Neutrophil (primary cell): Measurements from ENCODE around the gene FAT1.

Source experiments
- H3K27ac ChIP-seq: fragments of 200-600 bp; sonication (generic); 2 replicates; pipeline ENCODE4 v1.5.1; 2016; ENCODE audit warnings: mild to moderate bottlenecking, moderate library complexity
- H3K27me3 ChIP-seq: fragments of 200-600 bp; sonication (generic); 2 replicates; pipeline ENCODE4 v1.6.0; 2016; ENCODE audit warnings: mild to moderate bottlenecking
- H3K36me3 ChIP-seq: fragments of 200-600 bp; sonication (generic); 2 replicates; pipeline ENCODE4 v1.5.1; 2017
- H3K4me1 ChIP-seq, 2 experiments: fragments of 200-600 bp in 1 of 2; sonication (generic) in 1 of 2; 1 replicate in 1 of 2; 2 replicates in 1 of 2; pipeline versions ENCODE4 v1.5.1 to v1.6.1; 2013 to 2016; ENCODE audit warnings: low read depth in 1 of 2, low read length in 1 of 2, mild to moderate bottlenecking in 1 of 2, moderate library complexity in 1 of 2; ENCODE audit not compliant: control insufficient read depth in 1 of 2, insufficient read depth in 1 of 2
- H3K4me3 ChIP-seq, 2 experiments: fragments of 200-600 bp in 1 of 2; sonication (generic) in 1 of 2; 1 replicate in 1 of 2; 2 replicates in 1 of 2; pipeline ENCODE4 v1.5.1; 2013 to 2016; ENCODE audit warnings: low read depth in 1 of 2, low read length in 1 of 2, mild to moderate bottlenecking in 1 of 2, moderate library complexity in 1 of 2
- H3K9me3 ChIP-seq: fragments of 200-600 bp; sonication (generic); 2 replicates; pipeline ENCODE4 v1.5.1; 2016
- TF ChIP-seq, protein P1 (sequence below): fragments of 200-600 bp; sonication (generic); IDR thresholded peaks from 2 replicates; pipeline ENCODE4 v1.5.1; 2016; ENCODE audit warnings: antibody characterized with exemption

The FAT1 gene

DNA sequence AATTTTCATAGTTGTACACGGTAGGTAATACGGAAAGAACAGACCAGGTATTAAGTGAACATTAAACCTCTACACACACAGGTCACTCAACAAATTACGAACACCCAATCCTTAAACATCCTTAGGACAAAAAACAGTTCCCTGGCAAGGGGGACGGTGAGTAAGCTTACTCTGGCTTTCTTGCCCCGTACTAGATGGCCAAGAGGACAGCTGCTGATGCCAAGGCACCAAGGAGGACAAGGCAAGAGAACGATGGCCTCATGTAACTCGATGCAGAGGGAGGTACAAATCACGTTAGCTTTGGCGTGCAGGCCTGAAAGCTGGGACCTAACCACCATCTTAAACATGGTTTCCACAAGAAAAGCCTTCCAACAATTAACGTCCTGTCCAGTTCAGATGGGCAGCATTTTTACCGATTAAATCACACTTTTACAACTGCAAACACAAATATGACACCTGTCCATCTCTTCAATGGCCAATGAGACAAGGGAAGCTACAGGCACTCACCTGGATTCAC, 23.7 kb downstream of the FAT1 start:
- Histone ChIP-seq H3K4me3 (no peak overlapping the region), H3K4me1 (no peaks in the 10 kb centered on the region), H3K27me3 (no peaks in the 10 kb centered on the region), H3K9me3 (no peaks in the 10 kb centered on the region), H3K36me3 (no peaks in the 10 kb centered on the region), H3K27ac (no peak overlapping the region)
- TF ChIP-seq, protein P1, sequence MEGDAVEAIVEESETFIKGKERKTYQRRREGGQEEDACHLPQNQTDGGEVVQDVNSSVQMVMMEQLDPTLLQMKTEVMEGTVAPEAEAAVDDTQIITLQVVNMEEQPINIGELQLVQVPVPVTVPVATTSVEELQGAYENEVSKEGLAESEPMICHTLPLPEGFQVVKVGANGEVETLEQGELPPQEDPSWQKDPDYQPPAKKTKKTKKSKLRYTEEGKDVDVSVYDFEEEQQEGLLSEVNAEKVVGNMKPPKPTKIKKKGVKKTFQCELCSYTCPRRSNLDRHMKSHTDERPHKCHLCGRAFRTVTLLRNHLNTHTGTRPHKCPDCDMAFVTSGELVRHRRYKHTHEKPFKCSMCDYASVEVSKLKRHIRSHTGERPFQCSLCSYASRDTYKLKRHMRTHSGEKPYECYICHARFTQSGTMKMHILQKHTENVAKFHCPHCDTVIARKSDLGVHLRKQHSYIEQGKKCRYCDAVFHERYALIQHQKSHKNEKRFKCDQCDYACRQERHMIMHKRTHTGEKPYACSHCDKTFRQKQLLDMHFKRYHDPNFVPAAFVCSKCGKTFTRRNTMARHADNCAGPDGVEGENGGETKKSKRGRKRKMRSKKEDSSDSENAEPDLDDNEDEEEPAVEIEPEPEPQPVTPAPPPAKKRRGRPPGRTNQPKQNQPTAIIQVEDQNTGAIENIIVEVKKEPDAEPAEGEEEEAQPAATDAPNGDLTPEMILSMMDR = no peak

DNA sequence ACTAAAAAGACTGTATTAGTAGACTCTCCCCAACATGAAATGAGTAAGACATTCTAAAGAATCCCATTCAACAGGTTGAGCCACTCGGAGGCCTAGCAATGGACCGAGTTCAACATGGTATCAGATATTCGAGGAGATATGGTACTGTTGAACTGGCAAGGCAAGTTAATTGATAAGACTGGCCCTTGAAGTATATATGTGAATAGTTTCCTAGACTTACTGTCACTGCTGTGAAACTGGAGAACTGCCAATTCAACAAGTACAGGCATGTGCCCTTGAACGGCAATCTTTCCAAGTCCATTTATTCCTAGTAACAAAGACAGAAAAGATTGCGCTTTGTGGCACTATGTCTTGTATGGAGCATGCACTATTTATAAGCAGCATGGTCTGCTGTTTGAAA, 24.4 kb downstream of the FAT1 start:
- TF ChIP-seq, protein P1 = no peak
- Histone ChIP-seq H3K4me1 (no peaks in the 10 kb centered on the region), H3K4me3 (no peak overlapping the region), H3K27ac (no peak overlapping the region), H3K9me3 (no peaks in the 10 kb centered on the region), H3K27me3 (no peaks in the 10 kb centered on the region), H3K36me3 (no peaks in the 10 kb centered on the region)

DNA sequence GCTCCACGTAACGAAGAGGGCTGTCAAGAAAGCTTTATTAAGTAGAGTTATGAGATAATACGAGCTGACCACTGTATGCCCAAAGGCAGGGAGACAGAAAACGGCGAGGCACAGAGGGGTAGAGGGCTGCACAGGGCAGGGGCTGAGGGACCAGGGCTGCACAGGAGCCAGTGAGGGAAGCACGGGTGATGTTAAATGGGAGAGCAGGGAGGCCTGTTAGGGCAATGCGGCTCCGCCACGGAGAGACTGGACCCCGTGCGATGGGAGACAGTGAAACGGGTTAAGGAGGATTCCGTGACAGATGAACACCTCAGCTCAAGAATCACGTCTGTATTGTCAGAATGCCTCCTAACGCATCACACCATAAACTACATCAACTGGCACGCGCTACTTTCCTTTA, 25.1 kb downstream of the FAT1 start:
- no peaks in the 10 kb centered on the region for H3K4me1 ChIP-seq
- no peaks in the 10 kb centered on the region for H3K36me3 ChIP-seq
- TF ChIP-seq, protein P1 = no peak
- no peak overlapping the region for H3K4me3 ChIP-seq
- H3K9me3 ChIP-seq = no peaks in the 10 kb centered on the region
- H3K27ac ChIP-seq = no peak overlapping the region
- H3K27me3 ChIP-seq = no peaks in the 10 kb centered on the region

DNA sequence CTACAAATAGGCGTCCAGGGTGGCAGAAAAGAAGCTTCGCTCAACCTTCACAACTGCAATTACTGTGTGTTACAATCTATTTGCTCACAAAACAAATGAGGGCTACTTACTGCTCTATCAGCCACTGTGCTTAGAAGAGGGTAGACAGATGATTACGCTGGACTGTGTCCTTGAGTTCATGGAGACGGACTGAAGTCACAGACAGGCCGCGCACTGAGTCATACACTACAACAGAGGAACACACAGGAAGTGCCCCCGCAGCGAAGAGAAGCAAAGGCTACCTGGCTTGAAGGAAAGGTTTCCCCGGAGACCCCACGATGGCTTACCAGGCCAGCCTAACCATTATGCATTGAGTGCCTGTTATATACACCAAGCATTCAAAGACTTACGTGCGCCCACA, 25.6 kb downstream of the FAT1 start:
- H3K27me3 ChIP-seq = no peaks in the 10 kb centered on the region
- no peak overlapping the region for H3K27ac ChIP-seq
- no peaks in the 10 kb centered on the region for H3K36me3 ChIP-seq
- no peak overlapping the region for H3K4me3 ChIP-seq
- no peaks in the 10 kb centered on the region for H3K9me3 ChIP-seq
- H3K4me1 ChIP-seq = no peaks in the 10 kb centered on the region
- TF ChIP-seq, protein P1 = no peak

DNA sequence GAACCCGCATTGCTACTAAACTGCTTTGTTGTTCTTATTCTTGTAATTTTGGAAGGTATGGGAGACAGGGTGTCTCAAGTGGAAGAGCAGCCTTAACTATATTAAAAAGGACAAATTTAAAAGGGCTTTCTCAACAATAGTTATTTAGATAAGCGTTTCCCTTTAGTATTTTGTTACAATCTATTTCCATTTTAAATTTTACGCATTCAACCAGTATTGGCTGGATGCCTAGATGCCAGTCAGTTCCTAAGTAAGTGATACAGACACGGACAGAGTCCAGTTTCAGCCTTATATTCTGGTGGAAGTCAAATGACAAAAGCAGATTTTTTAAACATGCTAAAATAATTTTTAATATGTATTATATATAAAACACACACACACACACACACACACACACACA, 28.3 kb downstream of the FAT1 start:
- Histone ChIP-seq H3K4me1 (no peaks in the 10 kb centered on the region), H3K36me3 (no peaks in the 10 kb centered on the region), H3K9me3 (no peaks in the 10 kb centered on the region), H3K27ac (no peak overlapping the region), H3K4me3 (no peak overlapping the region), H3K27me3 (no peaks in the 10 kb centered on the region)
- TF ChIP-seq, protein P1 = no peak

DNA sequence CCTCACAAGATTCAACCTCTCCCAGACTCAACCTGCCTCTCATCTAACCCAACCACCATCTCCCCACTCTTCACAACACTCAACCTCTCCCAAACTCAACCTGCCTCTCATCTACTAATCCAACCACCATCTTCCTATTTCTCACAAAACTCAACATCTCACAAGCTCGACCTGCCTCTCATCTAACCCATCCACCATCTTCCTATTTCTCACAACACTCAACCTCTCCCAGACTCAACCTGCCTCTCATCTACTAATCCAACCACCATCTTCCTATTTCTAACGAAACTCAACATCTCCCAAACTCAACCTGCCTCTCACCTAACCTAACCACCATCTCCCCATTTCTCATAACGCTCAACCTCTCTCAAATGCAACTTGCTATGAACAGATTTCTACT, 29.8 kb downstream of the FAT1 start:
- Histone ChIP-seq H3K36me3 (no peaks in the 10 kb centered on the region), H3K27me3 (no peaks in the 10 kb centered on the region), H3K9me3 (no peaks in the 10 kb centered on the region), H3K4me1 (no peaks in the 10 kb centered on the region), H3K27ac (no peak overlapping the region), H3K4me3 (no peak overlapping the region)
- TF ChIP-seq, protein P1 = no peak
